NB4 (cell line): ENCODE measurements around the gene CD302.
A peak's percentile ranks its signal among the peaks of the same experiment; 100 is the strongest.

ENCODE experiments used
- DNase-seq: peaks from one replicate; pipeline ENCODE4 v3.0.0; 2010; ENCODE audit warnings: low read depth
- H3K4me3 ChIP-seq: one replicate; pipeline ENCODE4 v1.5.1; 2011; ENCODE audit warnings: mild to moderate bottlenecking, low read depth, low read length, moderate library complexity
- CTCF ChIP-seq: IDR thresholded peaks from one replicate; pipeline ENCODE4 v1.5.1; 2012; ENCODE audit warnings: low read depth, low read length
- MYC ChIP-seq: IDR thresholded peaks from 2 replicates; pipeline ENCODE4 v1.6.1; 2011; ENCODE audit warnings: low read depth, low read length
- POLR2A ChIP-seq: IDR thresholded peaks from 2 replicates; pipeline ENCODE4 v1.6.1; 2011; ENCODE audit warnings: mild to moderate bottlenecking; ENCODE audit not compliant: insufficient read length; ENCODE audit errors: extremely low read depth
- TF ChIP-seq, protein P1 (sequence below): IDR thresholded peaks from 2 replicates; pipeline ENCODE4 v1.6.1; 2011; ENCODE audit warnings: low read depth, low read length

The CD302 gene

DNA sequence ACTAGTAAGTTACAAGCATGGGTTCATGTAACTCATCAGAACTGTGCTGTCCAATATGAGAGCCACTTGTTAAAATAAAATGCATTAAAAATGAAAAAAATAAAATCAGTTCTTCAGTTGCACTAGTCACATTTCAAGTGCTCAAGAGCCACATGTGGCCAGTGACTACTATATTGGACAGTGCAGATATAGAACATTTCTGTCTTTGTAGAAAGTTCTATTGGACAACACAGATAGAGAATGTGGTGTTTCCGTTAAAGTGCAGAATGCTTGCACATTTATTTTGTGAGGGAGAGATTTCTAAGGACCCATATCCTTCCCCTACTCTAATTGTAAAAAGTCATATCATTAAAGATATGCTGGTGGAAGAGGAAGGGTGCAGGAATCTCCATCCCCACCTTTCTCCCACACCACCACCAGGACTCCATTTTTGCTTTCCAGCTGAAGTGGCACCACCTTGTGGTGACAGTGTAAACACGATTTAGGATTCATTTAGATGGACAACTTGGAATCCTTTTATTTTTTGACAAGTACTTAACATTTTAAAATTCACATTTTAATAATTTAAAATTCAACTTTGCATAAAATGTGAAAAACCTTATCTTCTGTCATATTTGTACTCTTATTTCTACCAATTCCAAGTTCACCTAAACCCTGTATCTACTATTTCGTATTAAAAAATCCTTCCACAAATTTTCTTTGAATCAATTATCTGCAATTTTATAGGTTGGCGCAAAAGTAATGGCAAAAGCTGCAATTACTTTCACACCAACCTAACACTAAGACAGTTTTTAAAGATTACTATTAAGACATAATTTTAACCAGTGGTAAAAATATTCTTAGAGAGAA is 9.4 kb upstream of the CD302 start:
- TF ChIP-seq, protein P1, sequence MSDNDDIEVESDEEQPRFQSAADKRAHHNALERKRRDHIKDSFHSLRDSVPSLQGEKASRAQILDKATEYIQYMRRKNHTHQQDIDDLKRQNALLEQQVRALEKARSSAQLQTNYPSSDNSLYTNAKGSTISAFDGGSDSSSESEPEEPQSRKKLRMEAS, result no peak
- peak; percentile 65 for TF ChIP-seq CTCF
- peak; percentile 74 for DNase-seq
- no peak overlapping the region for H3K4me3 ChIP-seq

DNA sequence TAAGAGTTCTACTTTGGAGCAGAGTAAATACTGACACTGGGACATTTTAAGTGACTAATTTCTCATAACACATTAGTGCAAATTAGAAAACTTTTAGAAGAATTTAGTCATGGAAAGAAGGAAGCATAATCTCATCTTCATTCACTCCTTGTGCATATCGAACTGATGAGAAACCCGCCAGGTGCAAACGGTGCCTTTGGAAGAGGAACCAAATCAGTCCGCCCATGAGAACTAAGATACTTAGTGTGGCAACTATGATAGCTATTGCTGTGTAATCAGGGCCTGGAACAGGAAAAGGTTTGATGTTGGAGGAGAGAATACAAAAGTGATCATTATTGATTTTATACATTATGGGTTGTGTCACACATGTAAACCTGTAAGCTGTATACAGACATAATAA is 6.9 kb upstream of the CD302 start:
- DNase-seq, result no peak

DNA sequence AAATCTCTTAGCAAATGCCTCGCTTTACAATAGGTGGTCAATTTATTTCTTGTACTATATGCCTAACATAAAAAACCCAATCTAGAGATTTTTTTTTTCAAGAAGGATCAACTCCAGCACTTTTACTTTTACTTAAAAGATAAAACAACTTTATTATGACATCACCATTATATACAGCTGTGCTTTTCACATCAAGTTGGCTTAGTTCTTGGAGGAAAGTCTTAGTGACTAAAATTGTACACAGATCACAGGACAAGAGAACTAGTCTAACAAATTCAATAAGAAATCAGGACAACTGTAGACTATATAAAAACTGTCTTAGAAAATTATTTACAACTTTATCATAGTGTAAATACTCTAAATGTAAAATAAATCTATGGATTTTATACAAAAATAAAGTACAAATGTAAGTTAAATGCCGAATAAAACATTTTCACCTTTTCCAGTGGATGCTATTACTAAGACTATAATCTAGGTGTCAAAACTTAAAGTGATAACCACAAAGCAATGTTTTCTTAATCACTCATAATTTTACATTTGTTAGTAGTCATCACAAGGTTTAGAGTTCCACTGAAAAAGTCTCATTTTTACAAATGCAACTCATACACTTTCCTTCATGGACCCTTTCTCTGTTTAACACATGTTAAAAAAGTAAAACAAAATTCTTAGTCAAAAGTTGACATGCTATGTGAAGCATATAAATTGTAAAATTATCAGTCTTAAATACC is 5.4 kb upstream of the CD302 start:
- H3K4me3 ChIP-seq, result no peak overlapping the region
- no peak for TF ChIP-seq POLR2A
- no peak for TF ChIP-seq CTCF
- TF ChIP-seq MYC, result no peak
- TF ChIP-seq, protein P1, result no peak
- DNase-seq, result no peak

More for the DNA sequence above, 6.9 kb upstream of the CD302 start:
- no peak for TF ChIP-seq CTCF
- no peak for TF ChIP-seq POLR2A
- no peak for TF ChIP-seq MYC
- TF ChIP-seq, protein P1, result no peak
- no peak overlapping the region for H3K4me3 ChIP-seq

DNA sequence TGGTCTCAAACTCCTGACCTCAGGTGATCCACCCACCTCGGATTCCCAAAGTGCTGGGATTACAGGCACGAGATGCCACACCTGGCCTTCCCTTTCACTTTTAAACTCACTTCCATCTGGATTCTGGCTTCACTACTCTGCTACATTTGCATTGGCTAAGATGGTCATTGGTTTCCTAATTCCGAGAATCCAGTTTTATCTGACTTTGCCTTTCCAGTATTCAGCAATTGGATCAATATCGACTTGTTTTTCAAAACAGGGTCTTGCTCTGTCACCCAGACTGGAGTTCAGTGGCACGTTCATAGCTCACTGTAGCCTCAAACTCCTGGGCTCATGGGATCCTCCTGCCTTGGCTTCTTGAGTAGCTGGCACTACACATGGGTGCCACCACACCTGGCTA is 4.7 kb upstream of the CD302 start:
- H3K4me3 ChIP-seq, result no peak overlapping the region
- TF ChIP-seq CTCF, result no peak
- TF ChIP-seq, protein P1, result no peak
- no peak for TF ChIP-seq POLR2A
- TF ChIP-seq MYC, result no peak

GRCh38 chr2:159799833-159800232 is 1.8 kb upstream of the CD302 start:
- H3K4me3 ChIP-seq, result no peak overlapping the region
- no peak for TF ChIP-seq CTCF
- TF ChIP-seq, protein P1, result no peak
- TF ChIP-seq POLR2A, result no peak
- no peak for TF ChIP-seq MYC
- no peak for DNase-seq

More for the DNA sequence above, 4.7 kb upstream of the CD302 start:
- DNase-seq, result no peak
